KOPT-K1 (cell line): ENCODE measurements around the gene L3MBTL4.
A peak's percentile ranks its signal among the peaks of the same experiment; 100 is the strongest.
"Not testable (repeated sequence)": the region's sequence is repeated elsewhere in the genome, so short reads cannot be mapped to it uniquely, and the experiment has no call there.

Source experiments
- H3K27ac ChIP-seq: fragments of 200-600 bp; sonication (generic); 2 replicates; pipeline ENCODE4 v1.5.1; 2016; ENCODE audit warnings: antibody characterized with exemption, mild to moderate bottlenecking, low read depth, low read length; ENCODE audit not compliant: poor library complexity, severe bottlenecking
- H3K36me3 ChIP-seq: fragments of 200-600 bp; sonication (generic); 2 replicates; pipeline ENCODE4 v1.5.1; 2017; ENCODE audit warnings: antibody characterized with exemption, mild to moderate bottlenecking, low read length, moderate library complexity; ENCODE audit not compliant: insufficient read depth
- H3K9me3 ChIP-seq: fragments of 200-600 bp; sonication (generic); 2 replicates; pipeline ENCODE4 v1.5.1; 2017; ENCODE audit warnings: antibody characterized with exemption, low read length, mild to moderate bottlenecking; ENCODE audit not compliant: insufficient read depth, poor library complexity, severe bottlenecking

L3MBTL4 gene

GRCh38 chr18:6271585-6271984, 143.1 kb downstream of the L3MBTL4 start:
- no peak overlapping the region for H3K27ac ChIP-seq
- H3K9me3 ChIP-seq, result no peaks in the 10 kb centered on the region
- no peaks in the 10 kb centered on the region for H3K36me3 ChIP-seq

- no peak overlapping the region for H3K27ac ChIP-seq
- H3K9me3 ChIP-seq, result no peaks in the 10 kb centered on the region
- H3K36me3 ChIP-seq, result no peaks in the 10 kb centered on the region
Measured at GRCh38 chr18:6270771-6271216, 143.9 kb downstream of the L3MBTL4 start.

GRCh38 chr18:6269660-6270332, 144.9 kb downstream of the L3MBTL4 start:
- no peaks in the 10 kb centered on the region for H3K9me3 ChIP-seq
- no peaks in the 10 kb centered on the region for H3K36me3 ChIP-seq
- H3K27ac ChIP-seq, result peak overlapping the region; percentile 16

- H3K36me3 ChIP-seq, result no peaks in the 10 kb centered on the region
- H3K27ac ChIP-seq, result no peak overlapping the region
- no peaks in the 10 kb centered on the region for H3K9me3 ChIP-seq
Measured at GRCh38 chr18:6266212-6266611, 148.5 kb downstream of the L3MBTL4 start.

GRCh38 chr18:6261938-6262337, 152.8 kb downstream of the L3MBTL4 start:
- H3K36me3 ChIP-seq, result no peaks in the 10 kb centered on the region
- no peak overlapping the region for H3K27ac ChIP-seq
- H3K9me3 ChIP-seq, result peaks cover 11% of the 10 kb centered on the region

- not testable (repeated sequence) for H3K36me3 ChIP-seq, H3K27ac ChIP-seq
- H3K9me3 ChIP-seq, result peaks cover 11% of the 10 kb centered on the region
Measured at GRCh38 chr18:6259324-6259723, 155.4 kb downstream of the L3MBTL4 start.

GRCh38 chr18:6257950-6258349, 156.8 kb downstream of the L3MBTL4 start:
- Histone ChIP-seq H3K27ac (no peak overlapping the region), H3K9me3 (peaks cover 11% of the 10 kb centered on the region)

GRCh38 chr18:6256521-6256920, 158.2 kb downstream of the L3MBTL4 start:
- H3K27ac ChIP-seq, result no peak overlapping the region
- no peaks in the 10 kb centered on the region for H3K36me3 ChIP-seq

More at GRCh38 chr18:6257950-6258349, 156.8 kb downstream of the L3MBTL4 start:
- H3K36me3 ChIP-seq, result no peaks in the 10 kb centered on the region

GRCh38 chr18:6255886-6256285, 158.8 kb downstream of the L3MBTL4 start:
- peaks cover 11% of the 10 kb centered on the region for H3K9me3 ChIP-seq
- H3K36me3 ChIP-seq, result no peaks in the 10 kb centered on the region
- no peak overlapping the region for H3K27ac ChIP-seq

More at GRCh38 chr18:6256521-6256920, 158.2 kb downstream of the L3MBTL4 start:
- H3K9me3 ChIP-seq, result peaks cover 11% of the 10 kb centered on the region

- no peak overlapping the region for H3K27ac ChIP-seq
- peaks cover 11% of the 10 kb centered on the region for H3K9me3 ChIP-seq
- H3K36me3 ChIP-seq, result no peaks in the 10 kb centered on the region
Measured at GRCh38 chr18:6255116-6255705, 159.5 kb downstream of the L3MBTL4 start.

- no peaks in the 10 kb centered on the region for H3K36me3 ChIP-seq
- no peak overlapping the region for H3K27ac ChIP-seq
- H3K9me3 ChIP-seq, result peaks cover 11% of the 10 kb centered on the region
Measured at GRCh38 chr18:6254456-6254855, 160.3 kb downstream of the L3MBTL4 start.

- H3K9me3 ChIP-seq, result no peaks in the 10 kb centered on the region
- H3K27ac ChIP-seq, result no peak overlapping the region
- H3K36me3 ChIP-seq, result no peaks in the 10 kb centered on the region
Measured at GRCh38 chr18:6251084-6251483, 163.6 kb downstream of the L3MBTL4 start.

- Histone ChIP-seq H3K36me3 (no peaks in the 10 kb centered on the region), H3K9me3 (no peaks in the 10 kb centered on the region), H3K27ac (no peak overlapping the region)
Measured at GRCh38 chr18:6249788-6250187, 164.9 kb downstream of the L3MBTL4 start.

GRCh38 chr18:6249170-6249569, 165.5 kb downstream of the L3MBTL4 start:
- no peak overlapping the region for H3K27ac ChIP-seq
- H3K9me3 ChIP-seq, result no peaks in the 10 kb centered on the region
- H3K36me3 ChIP-seq, result no peaks in the 10 kb centered on the region

GRCh38 chr18:6248017-6248416, 166.7 kb downstream of the L3MBTL4 start:
- Histone ChIP-seq H3K27ac (no peak overlapping the region), H3K9me3 (no peaks in the 10 kb centered on the region), H3K36me3 (no peaks in the 10 kb centered on the region)

- Histone ChIP-seq H3K27ac (no peak overlapping the region), H3K9me3 (no peaks in the 10 kb centered on the region), H3K36me3 (no peaks in the 10 kb centered on the region)
Measured at GRCh38 chr18:6242004-6242403, 172.7 kb downstream of the L3MBTL4 start.
